Activated CD8-positive, alpha-beta T cell treated with anti-CD3 and anti-CD28 coated beads for 36 hours (primary cell): ENCODE results near the gene SPINK14. TPM values are rescaled to one million over a fixed set of nuclear protein-coding genes. Genes with fewer than 3 reads are reported as not detected.

Experiments
- ATAC-seq: fragments of 200-7000 bp; cut with Tn5 transposase; one replicate; pipeline ENCODE4 v1.10.0; 2021; ENCODE audit warnings: mild to moderate bottlenecking, moderate library complexity
- CTCF ChIA-PET: fragments of 350-600 bp; sonication (Branson Sonifier 250); formaldehyde crosslinking; loops from one replicate; lab custom pipeline; 2021; ENCODE audit warnings: antibody characterized with exemption; lab: Charles Lee
- POLR2A ChIA-PET: fragments of 350-600 bp; sonication (Branson Sonifier 250); formaldehyde crosslinking; loops from one replicate; lab custom pipeline; 2021; ENCODE audit warnings: antibody characterized with exemption; lab: Charles Lee
- DNase-seq: peaks from one replicate; pipeline ENCODE4 v3.0.0-alpha.2; 2020
- H3K27ac Mint-ChIP-seq: one replicate; pipeline ENCODE4 v1.8.0; 2021; ENCODE audit warnings: mild to moderate bottlenecking, mixed read lengths
- H3K27me3 Mint-ChIP-seq: one replicate; pipeline ENCODE4 v1.8.0; 2021; ENCODE audit warnings: mixed read lengths
- H3K36me3 Mint-ChIP-seq: one replicate; pipeline ENCODE4 v1.8.0; 2021; ENCODE audit warnings: low read depth, mixed read lengths
- H3K4me1 Mint-ChIP-seq: one replicate; pipeline ENCODE4 v1.8.0; 2021; ENCODE audit warnings: low read depth, mixed read lengths
- H3K4me3 Mint-ChIP-seq: one replicate; pipeline ENCODE4 v1.8.0; 2021; ENCODE audit warnings: mild to moderate bottlenecking, moderate library complexity, mixed read lengths
- H3K9me3 Mint-ChIP-seq: one replicate; pipeline ENCODE4 v1.8.0; 2021; ENCODE audit warnings: mixed read lengths
- intact Hi-C: fragments of 100-400 bp; cut with micrococcal nuclease; formaldehyde crosslinking; loops from one replicate; pipeline ENCODE4 v1.10.0; 2022
- total RNA-seq, 2 experiments: library from RNA; stranded (reverse); gene quantifications; one replicate each; pipeline ENCODE4 v1.2.3, GENCODE V29; 2021
- TF ChIP-seq, protein P1 (sequence below): fragments of 200-600 bp; IDR thresholded peaks from one replicate; pipeline ENCODE4 v1.8.0; 2022; ENCODE audit warnings: antibody characterized with exemption, mild to moderate bottlenecking

SPINK14 gene
- total RNA-seq, 2 experiments from 2014 or later, result not detected

DNA sequence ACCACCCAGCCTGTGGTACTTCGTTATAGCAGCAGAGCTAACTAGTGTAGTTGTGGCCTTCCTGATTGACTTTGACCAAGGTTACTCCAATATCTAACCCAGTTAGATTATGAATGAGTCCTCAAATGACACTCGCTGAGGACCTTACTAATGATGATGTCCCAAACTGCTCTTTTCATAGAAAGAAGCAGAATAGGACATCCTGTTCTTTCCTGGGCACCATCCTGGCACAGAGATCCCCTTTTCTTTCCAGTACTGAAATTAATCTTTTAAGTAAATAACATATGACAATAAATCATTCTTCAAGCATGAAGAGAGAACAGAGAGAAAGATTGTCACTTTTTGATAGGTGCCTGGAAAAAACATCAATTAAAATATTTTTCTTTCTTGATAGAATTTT is 26.7 kb upstream of the SPINK14 start:
- POLR2A ChIA-PET, result no interaction called here
- Mint-ChIP-seq H3K4me1 (no peaks in the 10 kb centered on the region), H3K36me3 (no peaks in the 10 kb centered on the region), H3K4me3 (no peak overlapping the region), H3K27ac (no peak overlapping the region), H3K27me3 (peaks cover 5% of the 10 kb centered on the region), H3K9me3 (no peaks in the 10 kb centered on the region)
- ATAC-seq (no peak), DNase-seq (no peak)
- intact Hi-C loops, result no loop called here
- TF ChIP-seq, protein P1, sequence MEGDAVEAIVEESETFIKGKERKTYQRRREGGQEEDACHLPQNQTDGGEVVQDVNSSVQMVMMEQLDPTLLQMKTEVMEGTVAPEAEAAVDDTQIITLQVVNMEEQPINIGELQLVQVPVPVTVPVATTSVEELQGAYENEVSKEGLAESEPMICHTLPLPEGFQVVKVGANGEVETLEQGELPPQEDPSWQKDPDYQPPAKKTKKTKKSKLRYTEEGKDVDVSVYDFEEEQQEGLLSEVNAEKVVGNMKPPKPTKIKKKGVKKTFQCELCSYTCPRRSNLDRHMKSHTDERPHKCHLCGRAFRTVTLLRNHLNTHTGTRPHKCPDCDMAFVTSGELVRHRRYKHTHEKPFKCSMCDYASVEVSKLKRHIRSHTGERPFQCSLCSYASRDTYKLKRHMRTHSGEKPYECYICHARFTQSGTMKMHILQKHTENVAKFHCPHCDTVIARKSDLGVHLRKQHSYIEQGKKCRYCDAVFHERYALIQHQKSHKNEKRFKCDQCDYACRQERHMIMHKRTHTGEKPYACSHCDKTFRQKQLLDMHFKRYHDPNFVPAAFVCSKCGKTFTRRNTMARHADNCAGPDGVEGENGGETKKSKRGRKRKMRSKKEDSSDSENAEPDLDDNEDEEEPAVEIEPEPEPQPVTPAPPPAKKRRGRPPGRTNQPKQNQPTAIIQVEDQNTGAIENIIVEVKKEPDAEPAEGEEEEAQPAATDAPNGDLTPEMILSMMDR, result no peak
- CTCF ChIA-PET, result no interaction called here

DNA sequence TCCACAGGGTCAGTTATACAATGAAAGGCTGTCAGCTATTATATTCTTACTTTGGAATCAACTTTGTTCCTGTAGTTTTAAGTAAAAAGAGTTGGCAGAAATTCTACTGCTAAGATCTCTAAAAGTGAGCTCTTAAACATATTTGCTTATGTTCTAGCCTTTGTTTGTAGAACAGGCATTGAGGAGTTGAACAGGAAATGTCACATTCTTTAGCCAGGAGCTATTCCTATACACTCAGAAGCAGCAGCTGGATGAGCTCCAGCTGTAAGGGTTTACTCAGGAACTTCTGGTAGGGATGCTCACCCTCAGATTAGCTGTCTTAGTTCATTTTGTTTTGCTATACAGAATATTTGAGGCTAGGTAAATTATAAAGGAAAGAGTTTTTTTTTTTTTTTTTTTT is 22.4 kb upstream of the SPINK14 start:
- TF ChIP-seq, protein P1, result no peak
- Mint-ChIP-seq H3K36me3 (no peaks in the 10 kb centered on the region), H3K27ac (no peak overlapping the region), H3K4me1 (no peaks in the 10 kb centered on the region), H3K27me3 (peaks cover 2% of the 10 kb centered on the region), H3K9me3 (no peaks in the 10 kb centered on the region), H3K4me3 (no peak overlapping the region)
- ATAC-seq (no peak), DNase-seq (no peak)
- POLR2A ChIA-PET, result no interaction called here
- CTCF ChIA-PET, result interaction anchor here (0.6 kb wide), 1 partner anchor 957 kb away, joined by 3 read pairs; no protein-coding TSS in a partner anchor
- intact Hi-C loops, result no loop called here

DNA sequence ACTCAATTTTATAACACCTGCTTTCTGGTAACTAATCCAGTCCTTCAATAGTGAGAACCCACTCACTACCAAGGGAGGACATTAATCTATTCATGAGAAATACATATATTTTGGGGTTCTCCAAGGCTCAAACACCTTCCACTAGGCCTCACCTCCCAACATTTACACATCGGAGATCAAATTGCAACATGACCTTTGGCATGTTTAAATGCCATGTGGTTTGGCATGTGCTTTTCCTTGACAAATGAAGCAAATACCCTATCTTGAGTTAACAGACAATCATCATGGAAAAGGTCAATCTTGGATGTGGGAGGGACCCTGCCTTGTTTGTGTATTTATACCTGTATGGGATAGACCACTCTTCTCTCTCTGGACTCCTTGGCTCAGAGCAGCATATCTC is 21.9 kb upstream of the SPINK14 start:
- H3K4me3 Mint-ChIP-seq, result no peak overlapping the region
- peaks cover 2% of the 10 kb centered on the region for H3K27me3 Mint-ChIP-seq
- intact Hi-C loops, result no loop called here
- no peaks in the 10 kb centered on the region for H3K36me3 Mint-ChIP-seq
- TF ChIP-seq, protein P1, result no peak
- H3K4me1 Mint-ChIP-seq, result no peaks in the 10 kb centered on the region
- ATAC-seq (no peak), DNase-seq (no peak)
- ChIA-PET POLR2A (no interaction called here), CTCF (no interaction called here)
- H3K9me3 Mint-ChIP-seq, result no peaks in the 10 kb centered on the region
- no peak overlapping the region for H3K27ac Mint-ChIP-seq

DNA sequence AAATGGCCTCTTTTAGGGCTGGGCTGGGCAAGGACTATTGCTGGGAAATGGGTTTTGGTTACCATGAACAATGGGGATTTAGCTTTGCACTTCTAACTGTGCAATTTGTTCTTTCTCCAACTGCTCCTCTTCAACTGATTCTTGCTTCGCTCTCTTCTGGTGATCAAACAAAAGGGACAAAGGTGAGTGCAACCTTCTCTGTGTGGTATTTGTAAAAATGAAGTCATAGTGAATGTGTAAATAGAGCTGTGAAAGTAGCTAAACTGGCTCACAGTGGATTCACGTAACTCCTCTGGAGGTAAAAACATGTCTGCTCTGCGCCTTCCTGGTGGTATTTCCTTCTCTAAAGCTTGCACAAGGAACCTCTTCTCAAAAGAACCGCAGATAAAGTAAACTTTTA is 20.9 kb upstream of the SPINK14 start:
- Mint-ChIP-seq H3K27ac (no peak overlapping the region), H3K4me1 (no peaks in the 10 kb centered on the region), H3K9me3 (no peaks in the 10 kb centered on the region), H3K36me3 (no peaks in the 10 kb centered on the region), H3K27me3 (peaks cover 4% of the 10 kb centered on the region), H3K4me3 (no peak overlapping the region)
- ChIA-PET CTCF (interaction anchor here (0.7 kb wide), 1 partner anchor 9 kb away, joined by 3 read pairs; no protein-coding TSS in a partner anchor), POLR2A (no interaction called here)
- ATAC-seq (no peak), DNase-seq (no peak)
- intact Hi-C loops, result no loop called here
- TF ChIP-seq, protein P1, result no peak

DNA sequence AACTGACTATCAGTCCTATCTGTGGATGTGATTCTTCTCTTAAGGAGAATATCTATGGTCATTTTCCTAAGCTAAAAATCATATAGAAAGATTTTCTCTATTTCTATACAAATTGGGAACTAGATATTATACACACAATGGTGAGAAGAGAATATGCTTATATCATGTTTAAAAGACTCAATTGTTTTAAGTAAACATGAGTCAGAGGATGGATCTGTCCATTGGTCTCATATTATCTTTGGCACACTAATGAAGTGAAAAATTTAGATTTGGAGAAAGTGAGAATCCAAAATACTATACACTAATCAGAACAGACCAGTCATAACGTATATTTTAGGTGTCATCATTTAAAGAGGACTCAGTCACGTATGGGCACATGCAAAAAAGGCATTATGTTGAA is 16.5 kb upstream of the SPINK14 start:
- Mint-ChIP-seq H3K4me3 (no peak overlapping the region), H3K36me3 (no peaks in the 10 kb centered on the region), H3K4me1 (no peaks in the 10 kb centered on the region), H3K27ac (no peak overlapping the region), H3K27me3 (peaks cover 4% of the 10 kb centered on the region), H3K9me3 (peaks cover 1% of the 10 kb centered on the region)
- DNase-seq (no peak), ATAC-seq (no peak)
- TF ChIP-seq, protein P1, result no peak
- ChIA-PET POLR2A (no interaction called here), CTCF (no interaction called here)
- intact Hi-C loops, result no loop called here
